VCaP (cell line): ENCODE results near the gene SUCNR1.
"Not testable (repeated sequence)": the region's sequence is repeated elsewhere in the genome, so short reads cannot be mapped to it uniquely, and the experiment has no call there.

Experiments
- H3K27ac ChIP-seq: fragments of 450-650 bp; 2 replicates; pipeline ENCODE4 v1.5.1; 2017
- CTCF ChIP-seq: fragments of 450-650 bp; conservative IDR thresholded peaks from 2 replicates; pipeline ENCODE4 v1.5.1; 2017; ENCODE audit warnings: mild to moderate bottlenecking, moderate library complexity

SUCNR1 gene

DNA sequence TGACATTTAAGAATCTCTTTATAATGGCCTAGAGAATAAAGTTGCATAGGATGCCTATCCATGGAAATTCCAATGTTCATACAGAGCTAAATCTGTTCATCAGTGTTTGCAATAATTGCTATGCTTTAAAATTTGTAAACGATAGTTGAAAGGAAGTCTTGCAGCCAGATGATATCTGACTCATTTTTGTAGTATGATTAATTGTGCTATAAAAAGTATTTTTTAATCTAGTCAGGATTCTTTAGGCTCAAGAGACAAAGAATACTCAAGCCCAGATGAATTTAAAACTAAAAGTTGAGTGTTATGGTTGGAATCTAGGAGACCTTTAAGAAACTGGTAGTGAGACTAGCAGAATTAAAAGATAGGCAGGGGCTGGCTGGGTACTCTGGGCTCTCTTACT, 50.5 kb downstream of the SUCNR1 start:
- TF ChIP-seq CTCF, result no peak
- no peak overlapping the region for H3K27ac ChIP-seq

DNA sequence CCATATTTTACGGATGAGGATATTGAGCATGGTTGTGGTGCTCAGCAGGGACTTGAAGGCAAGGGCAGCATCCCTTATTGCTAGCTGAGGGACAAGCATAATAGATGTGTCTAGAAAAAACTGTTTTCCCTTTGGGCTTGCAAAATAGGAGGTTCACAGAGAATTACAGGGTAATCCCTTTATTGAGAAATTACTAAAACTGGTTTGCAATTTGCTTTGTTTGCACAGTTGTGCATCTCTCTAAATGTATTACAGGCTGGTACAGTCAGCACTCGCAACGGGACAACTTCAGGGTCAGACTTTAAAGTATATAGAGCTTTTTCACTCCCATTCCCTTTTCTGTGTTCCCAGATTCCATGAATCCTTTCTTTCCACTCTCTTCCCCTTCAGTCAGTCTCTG, 51.3 kb downstream of the SUCNR1 start:
- no peak for TF ChIP-seq CTCF
- no peak overlapping the region for H3K27ac ChIP-seq

DNA sequence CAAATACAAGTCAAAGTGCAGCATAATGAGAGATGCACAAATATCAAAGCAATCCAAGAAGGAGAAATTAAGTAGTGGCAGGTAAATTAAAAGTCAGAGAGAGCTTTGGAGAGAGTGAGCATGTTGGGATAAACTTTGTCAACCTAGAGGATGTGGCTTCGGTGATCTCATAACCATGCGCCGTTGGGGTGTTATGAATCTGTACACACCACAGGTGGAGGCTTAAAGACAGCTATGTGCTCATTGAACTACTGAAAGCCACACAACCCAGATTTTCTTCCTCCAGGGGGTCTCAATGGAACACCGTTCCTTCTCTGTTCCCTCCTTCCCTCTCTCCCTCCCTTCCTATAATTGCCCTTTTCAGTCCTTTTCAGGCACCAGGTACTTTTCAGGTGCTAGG, 52.0 kb downstream of the SUCNR1 start:
- no peak for TF ChIP-seq CTCF
- no peak overlapping the region for H3K27ac ChIP-seq

DNA sequence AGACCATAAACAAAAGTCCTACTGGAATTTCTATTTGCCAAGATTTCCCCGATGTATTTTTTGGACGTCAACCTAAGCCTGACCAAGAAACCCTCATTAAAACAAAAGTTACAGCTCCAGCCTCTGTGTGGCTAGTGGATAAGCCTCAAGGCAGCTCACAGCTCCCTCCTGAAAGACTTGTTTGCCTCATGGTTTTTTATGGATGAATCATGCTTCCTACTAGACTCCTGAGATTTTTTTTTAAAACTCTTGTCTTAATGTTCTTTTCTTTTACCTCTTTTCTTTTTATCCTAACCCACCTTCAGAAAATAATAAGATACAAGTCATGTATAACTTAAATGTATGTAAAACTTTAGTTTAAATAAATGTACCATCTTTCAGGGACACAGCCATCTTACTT, 52.4 kb downstream of the SUCNR1 start:
- no peak overlapping the region for H3K27ac ChIP-seq
- no peak for TF ChIP-seq CTCF

GRCh38 chr3:151926956-151927355, 53.5 kb downstream of the SUCNR1 start:
- no peak for TF ChIP-seq CTCF
- H3K27ac ChIP-seq, result no peak overlapping the region

DNA sequence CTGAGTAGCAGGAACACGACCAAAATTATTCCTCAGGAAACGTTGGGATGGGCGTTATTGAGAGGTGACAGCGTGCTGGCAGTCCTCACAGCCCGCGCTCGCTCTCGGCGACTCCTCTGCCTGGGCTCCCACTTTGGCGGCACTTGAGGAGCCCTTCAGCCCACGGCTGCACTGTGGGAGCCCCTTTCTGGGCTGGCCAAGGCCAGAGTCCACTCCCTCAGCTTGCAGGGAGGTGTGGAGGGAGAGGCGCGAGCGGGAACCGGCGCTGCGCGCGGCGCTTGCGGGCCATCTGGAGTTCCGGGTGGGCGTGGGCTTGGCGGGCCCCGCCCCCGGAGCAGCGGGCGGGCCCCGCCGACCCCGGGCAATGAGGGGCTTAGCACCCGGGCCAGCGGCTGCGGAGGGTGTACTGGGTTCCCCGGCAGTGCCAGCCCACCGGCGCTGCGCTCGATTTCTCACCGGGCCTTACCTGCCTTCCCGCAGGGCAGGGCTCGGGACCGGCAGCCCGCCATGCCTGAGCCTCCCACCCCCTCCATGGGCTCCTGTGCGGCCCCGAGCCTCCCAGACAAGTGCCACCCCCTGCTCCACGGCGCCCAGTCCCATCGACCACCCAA, 54.6 kb downstream of the SUCNR1 start:
- not testable (repeated sequence) for H3K27ac ChIP-seq

DNA sequence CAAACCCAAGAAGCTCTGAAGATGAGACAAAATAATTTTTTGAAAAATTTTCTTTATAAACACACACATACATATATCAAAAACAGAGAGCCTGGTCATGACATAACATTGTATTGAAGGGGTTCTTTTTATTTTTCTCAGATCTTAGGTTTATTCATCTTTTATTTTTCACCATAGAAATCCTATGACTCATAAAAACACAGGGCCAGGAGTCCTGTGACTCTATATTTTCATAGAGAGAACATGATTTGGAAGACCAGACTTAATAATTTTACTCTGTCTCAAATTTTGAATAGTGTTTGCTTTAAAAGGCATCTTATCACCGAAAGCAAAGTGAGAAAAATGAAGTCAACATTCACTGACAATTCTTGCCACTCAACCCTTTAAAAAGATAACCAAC, 57.7 kb downstream of the SUCNR1 start:
- TF ChIP-seq CTCF, result no peak
- no peak overlapping the region for H3K27ac ChIP-seq

DNA sequence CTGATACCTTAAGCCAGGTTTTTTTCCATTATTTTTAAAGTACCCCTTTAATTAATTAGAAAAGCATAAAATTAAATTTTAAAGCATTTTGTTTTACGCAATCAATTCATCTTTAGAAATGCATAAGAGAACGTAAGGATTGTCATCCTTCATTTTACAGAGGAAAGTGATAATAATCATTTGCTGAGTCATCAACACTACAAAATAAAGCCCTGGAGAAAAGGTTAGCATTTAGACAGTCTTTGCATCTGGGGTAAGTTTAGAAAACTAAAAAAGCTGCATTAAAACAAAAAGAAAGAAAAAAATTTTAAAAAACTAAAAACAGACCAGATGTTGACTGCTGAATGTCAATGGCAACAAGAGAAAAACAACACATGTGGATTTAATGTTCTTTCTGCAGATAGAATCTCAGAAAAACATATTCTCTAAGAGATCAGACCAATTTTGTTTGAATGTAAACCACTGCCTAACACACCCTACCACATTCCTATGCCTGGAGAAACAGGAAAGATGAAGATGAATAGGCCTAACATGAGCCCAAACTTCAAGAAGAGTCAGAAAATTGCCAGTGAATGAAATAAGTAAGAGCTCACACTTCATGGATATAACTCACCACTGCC, 59.9 kb downstream of the SUCNR1 start:
- TF ChIP-seq CTCF, result no peak
- no peak overlapping the region for H3K27ac ChIP-seq
